ENCODE data around the gene AGAP2. TPM values are rescaled to one million over a fixed set of nuclear protein-coding genes. Genes with fewer than 3 reads are reported as not detected.
A peak's percentile ranks its signal among the peaks of the same experiment; 100 is the strongest.

AGAP2 gene
- total RNA-seq, 1 donor from 2014 or later = 0.14 TPM

GRCh38 chr12:57693659-57694458 lies 44.7 kb downstream of the AGAP2 start, which contains the start of gene OS9:
TSS of gene OS9 (plus strand) at chr12:57694132. CDS start at chr12:57694162, 30 bp downstream.
- DNase-seq (ENCODE audit: low read depth) = peak; percentile 99
- H3K27ac ChIP-seq (ENCODE audit: low read depth, low read length) = peak within 1 kb of the TSS; percentile 69
- TF ChIP-seq CTCF (IDR thresholded peaks at IDR 0.05; ENCODE audit: insufficient read depth, low read depth, low read length) = peak; percentile 84
- TF ChIP-seq EZH2 (IDR thresholded peaks at IDR 0.05; ENCODE audit: insufficient read depth, low read length) = no peak

GRCh38 chr12:57693317-57693658 lies 45.3 kb downstream of the AGAP2 start:
- peak overlapping the region; percentile 30 for H2AFZ ChIP-seq (ENCODE audit: low read depth, low read length)
- no peak overlapping the region for H3K27ac Mint-ChIP-seq (ENCODE audit: unreplicated experiment)
- peak overlapping the region; percentile 30 for H3K4me3 ChIP-seq (ENCODE audit: insufficient read depth, low read depth, low read length)
- H3K36me3 ChIP-seq (ENCODE audit: insufficient read depth, low read length) = peaks cover 11% of the 10 kb centered on the region
- H3K4me1 ChIP-seq (ENCODE audit: insufficient read depth, low read length) = peaks cover 7% of the 10 kb centered on the region
- no peak for DNase-seq (ENCODE audit: low read depth)
- no peaks in the 10 kb centered on the region for H3K27me3 ChIP-seq (ENCODE audit: insufficient read depth, low read length)
- H3K4me1 Mint-ChIP-seq (ENCODE audit: low read depth, unreplicated experiment) = no peaks in the 10 kb centered on the region
- no peak overlapping the region for H3K4me3 Mint-ChIP-seq (ENCODE audit: unreplicated experiment)
- TF ChIP-seq CTCF (IDR thresholded peaks at IDR 0.05; ENCODE audit: insufficient read depth, low read depth, low read length) (no peak), EZH2 (IDR thresholded peaks at IDR 0.05; ENCODE audit: insufficient read depth, low read length) (no peak)
- H3K27ac ChIP-seq (ENCODE audit: low read depth, low read length) = no peak overlapping the region
- H4K20me1 ChIP-seq (ENCODE audit: insufficient read depth, low read length) = peaks cover 3% of the 10 kb centered on the region
- H3K79me2 ChIP-seq (ENCODE audit: insufficient read depth, low read length) = peaks cover 13% of the 10 kb centered on the region
- peak overlapping the region; percentile 75 for H3K4me2 ChIP-seq (ENCODE audit: low read length)
- FAIRE-seq = no peak
- H3K9me3 ChIP-seq (ENCODE audit: insufficient read depth, low read depth, low read length) = no peaks in the 10 kb centered on the region
- peaks cover 12% of the 10 kb centered on the region for H3K27me3 Mint-ChIP-seq (ENCODE audit: low read depth, unreplicated experiment)
- H3K9me3 Mint-ChIP-seq (ENCODE audit: unreplicated experiment) = peaks cover 7% of the 10 kb centered on the region
- H3K9ac ChIP-seq (ENCODE audit: low read length) = no peak overlapping the region
- peaks cover 14% of the 10 kb centered on the region for H3K36me3 Mint-ChIP-seq (ENCODE audit: low read depth, unreplicated experiment)

More at GRCh38 chr12:57693659-57694458, 44.7 kb downstream of the AGAP2 start, which contains the start of gene OS9:
- Histone ChIP-seq H3K9me3 (ENCODE audit: insufficient read depth, low read depth, low read length) (no peaks in the 10 kb centered on the region), H2AFZ (ENCODE audit: low read depth, low read length) (peak within 1 kb of the TSS; percentile 98), H3K79me2 (ENCODE audit: insufficient read depth, low read length) (peaks cover 13% of the 10 kb centered on the region), H3K36me3 (ENCODE audit: insufficient read depth, low read length) (peaks cover 11% of the 10 kb centered on the region), H4K20me1 (ENCODE audit: insufficient read depth, low read length) (peaks cover 3% of the 10 kb centered on the region), H3K9ac (ENCODE audit: low read length) (peak within 1 kb of the TSS; percentile 93), H3K4me3 (ENCODE audit: insufficient read depth, low read depth, low read length) (peak within 1 kb of the TSS; percentile 96), H3K4me1 (ENCODE audit: insufficient read depth, low read length) (peaks cover 7% of the 10 kb centered on the region), H3K4me2 (ENCODE audit: low read length) (peak within 1 kb of the TSS; percentile 87), H3K27me3 (ENCODE audit: insufficient read depth, low read length) (no peaks in the 10 kb centered on the region)
- H3K27ac Mint-ChIP-seq (ENCODE audit: unreplicated experiment) = no peak within 1 kb of the TSS
- H3K9me3 Mint-ChIP-seq (ENCODE audit: unreplicated experiment) = peaks cover 7% of the 10 kb centered on the region
- no peak within 1 kb of the TSS for H3K4me3 Mint-ChIP-seq (ENCODE audit: unreplicated experiment)
- peaks cover 18% of the 10 kb centered on the region for H3K36me3 Mint-ChIP-seq (ENCODE audit: low read depth, unreplicated experiment)
- peaks cover 12% of the 10 kb centered on the region for H3K27me3 Mint-ChIP-seq (ENCODE audit: low read depth, unreplicated experiment)
- H3K4me1 Mint-ChIP-seq (ENCODE audit: low read depth, unreplicated experiment) = no peaks in the 10 kb centered on the region
- peak; percentile 99 for FAIRE-seq

- peaks cover 7% of the 10 kb centered on the region for H3K4me1 ChIP-seq (ENCODE audit: insufficient read depth, low read length)
- no peak overlapping the region for H3K4me3 ChIP-seq (ENCODE audit: insufficient read depth, low read depth, low read length)
- H3K27ac ChIP-seq (ENCODE audit: low read depth, low read length) = no peak overlapping the region
- H3K9ac ChIP-seq (ENCODE audit: low read length) = no peak overlapping the region
- Mint-ChIP-seq H3K27me3 (ENCODE audit: low read depth, unreplicated experiment) (peaks cover 12% of the 10 kb centered on the region), H3K4me3 (ENCODE audit: unreplicated experiment) (no peak overlapping the region), H3K36me3 (ENCODE audit: low read depth, unreplicated experiment) (peaks cover 13% of the 10 kb centered on the region), H3K4me1 (ENCODE audit: low read depth, unreplicated experiment) (no peaks in the 10 kb centered on the region), H3K27ac (ENCODE audit: unreplicated experiment) (no peak overlapping the region), H3K9me3 (ENCODE audit: unreplicated experiment) (peaks cover 7% of the 10 kb centered on the region)
- no peak overlapping the region for H2AFZ ChIP-seq (ENCODE audit: low read depth, low read length)
- H3K4me2 ChIP-seq (ENCODE audit: low read length) = no peak overlapping the region
- H3K27me3 ChIP-seq (ENCODE audit: insufficient read depth, low read length) = peaks cover 2% of the 10 kb centered on the region
- DNase-seq (ENCODE audit: low read depth) (no peak), FAIRE-seq (no peak)
- no peaks in the 10 kb centered on the region for H3K9me3 ChIP-seq (ENCODE audit: insufficient read depth, low read depth, low read length)
- TF ChIP-seq EZH2 (IDR thresholded peaks at IDR 0.05; ENCODE audit: insufficient read depth, low read length) (no peak), CTCF (IDR thresholded peaks at IDR 0.05; ENCODE audit: insufficient read depth, low read depth, low read length) (no peak)
- H3K79me2 ChIP-seq (ENCODE audit: insufficient read depth, low read length) = peaks cover 13% of the 10 kb centered on the region
- peaks cover 3% of the 10 kb centered on the region for H4K20me1 ChIP-seq (ENCODE audit: insufficient read depth, low read length)
- peaks cover 11% of the 10 kb centered on the region for H3K36me3 ChIP-seq (ENCODE audit: insufficient read depth, low read length)
Observed at GRCh38 chr12:57692500-57692899, 46.0 kb downstream of the AGAP2 start.
